WTC11 (cell line): ENCODE results near the gene PLPP1.

Experiments used
- NFYB ChIP-seq: sonication (generic); formaldehyde crosslinking; conservative IDR thresholded peaks from 2 replicates; pipeline ENCODE4 v1.8.0; 2022; ENCODE audit warnings: low read depth, missing genetic modification reagents
- TF ChIP-seq, protein P1 (sequence below): sonication (generic); formaldehyde crosslinking; IDR thresholded peaks from 2 replicates; pipeline ENCODE4 v1.8.1; 2023; ENCODE audit warnings: mild to moderate bottlenecking, missing genetic modification reagents
- TF ChIP-seq, protein P2 (sequence below): sonication (generic); formaldehyde crosslinking; IDR thresholded peaks from 2 replicates; pipeline ENCODE4 v1.8.0; 2023; ENCODE audit warnings: missing genetic modification reagents, mild to moderate bottlenecking, borderline replicate concordance
- TF ChIP-seq, protein P3 (sequence below): fragments of 200-600 bp; IDR thresholded peaks from 2 replicates; pipeline ENCODE4 v1.8.0; 2022; ENCODE audit warnings: antibody characterized with exemption

DNA sequence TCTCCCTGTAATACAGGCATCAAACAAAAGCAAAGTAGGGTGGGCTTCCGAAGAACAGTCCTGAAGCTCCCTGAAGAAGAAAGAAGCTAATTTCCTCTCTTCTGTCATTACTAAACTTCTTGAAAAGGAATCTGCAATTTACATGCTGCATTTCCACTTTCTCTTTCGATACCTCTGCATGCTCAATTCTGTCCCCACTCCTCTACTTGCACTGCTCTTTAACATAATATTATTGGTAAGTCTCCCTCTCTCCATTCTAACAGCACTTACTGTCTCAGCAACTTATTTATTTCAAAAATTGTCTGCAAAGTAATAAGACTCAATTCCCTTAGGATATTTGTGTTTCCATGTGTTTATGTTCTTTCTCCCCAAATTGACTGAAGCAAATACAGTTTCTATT, 3.9 kb upstream of the PLPP1 start:
- TF ChIP-seq, protein P1, sequence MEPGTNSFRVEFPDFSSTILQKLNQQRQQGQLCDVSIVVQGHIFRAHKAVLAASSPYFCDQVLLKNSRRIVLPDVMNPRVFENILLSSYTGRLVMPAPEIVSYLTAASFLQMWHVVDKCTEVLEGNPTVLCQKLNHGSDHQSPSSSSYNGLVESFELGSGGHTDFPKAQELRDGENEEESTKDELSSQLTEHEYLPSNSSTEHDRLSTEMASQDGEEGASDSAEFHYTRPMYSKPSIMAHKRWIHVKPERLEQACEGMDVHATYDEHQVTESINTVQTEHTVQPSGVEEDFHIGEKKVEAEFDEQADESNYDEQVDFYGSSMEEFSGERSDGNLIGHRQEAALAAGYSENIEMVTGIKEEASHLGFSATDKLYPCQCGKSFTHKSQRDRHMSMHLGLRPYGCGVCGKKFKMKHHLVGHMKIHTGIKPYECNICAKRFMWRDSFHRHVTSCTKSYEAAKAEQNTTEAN (CRISPR knock-in tag), result no peak
- TF ChIP-seq NFYB (CRISPR knock-in tag), result no peak
- TF ChIP-seq, protein P2, sequence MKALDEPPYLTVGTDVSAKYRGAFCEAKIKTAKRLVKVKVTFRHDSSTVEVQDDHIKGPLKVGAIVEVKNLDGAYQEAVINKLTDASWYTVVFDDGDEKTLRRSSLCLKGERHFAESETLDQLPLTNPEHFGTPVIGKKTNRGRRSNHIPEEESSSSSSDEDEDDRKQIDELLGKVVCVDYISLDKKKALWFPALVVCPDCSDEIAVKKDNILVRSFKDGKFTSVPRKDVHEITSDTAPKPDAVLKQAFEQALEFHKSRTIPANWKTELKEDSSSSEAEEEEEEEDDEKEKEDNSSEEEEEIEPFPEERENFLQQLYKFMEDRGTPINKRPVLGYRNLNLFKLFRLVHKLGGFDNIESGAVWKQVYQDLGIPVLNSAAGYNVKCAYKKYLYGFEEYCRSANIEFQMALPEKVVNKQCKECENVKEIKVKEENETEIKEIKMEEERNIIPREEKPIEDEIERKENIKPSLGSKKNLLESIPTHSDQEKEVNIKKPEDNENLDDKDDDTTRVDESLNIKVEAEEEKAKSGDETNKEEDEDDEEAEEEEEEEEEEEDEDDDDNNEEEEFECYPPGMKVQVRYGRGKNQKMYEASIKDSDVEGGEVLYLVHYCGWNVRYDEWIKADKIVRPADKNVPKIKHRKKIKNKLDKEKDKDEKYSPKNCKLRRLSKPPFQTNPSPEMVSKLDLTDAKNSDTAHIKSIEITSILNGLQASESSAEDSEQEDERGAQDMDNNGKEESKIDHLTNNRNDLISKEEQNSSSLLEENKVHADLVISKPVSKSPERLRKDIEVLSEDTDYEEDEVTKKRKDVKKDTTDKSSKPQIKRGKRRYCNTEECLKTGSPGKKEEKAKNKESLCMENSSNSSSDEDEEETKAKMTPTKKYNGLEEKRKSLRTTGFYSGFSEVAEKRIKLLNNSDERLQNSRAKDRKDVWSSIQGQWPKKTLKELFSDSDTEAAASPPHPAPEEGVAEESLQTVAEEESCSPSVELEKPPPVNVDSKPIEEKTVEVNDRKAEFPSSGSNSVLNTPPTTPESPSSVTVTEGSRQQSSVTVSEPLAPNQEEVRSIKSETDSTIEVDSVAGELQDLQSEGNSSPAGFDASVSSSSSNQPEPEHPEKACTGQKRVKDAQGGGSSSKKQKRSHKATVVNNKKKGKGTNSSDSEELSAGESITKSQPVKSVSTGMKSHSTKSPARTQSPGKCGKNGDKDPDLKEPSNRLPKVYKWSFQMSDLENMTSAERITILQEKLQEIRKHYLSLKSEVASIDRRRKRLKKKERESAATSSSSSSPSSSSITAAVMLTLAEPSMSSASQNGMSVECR (CRISPR knock-in tag), result no peak
- TF ChIP-seq, protein P3, sequence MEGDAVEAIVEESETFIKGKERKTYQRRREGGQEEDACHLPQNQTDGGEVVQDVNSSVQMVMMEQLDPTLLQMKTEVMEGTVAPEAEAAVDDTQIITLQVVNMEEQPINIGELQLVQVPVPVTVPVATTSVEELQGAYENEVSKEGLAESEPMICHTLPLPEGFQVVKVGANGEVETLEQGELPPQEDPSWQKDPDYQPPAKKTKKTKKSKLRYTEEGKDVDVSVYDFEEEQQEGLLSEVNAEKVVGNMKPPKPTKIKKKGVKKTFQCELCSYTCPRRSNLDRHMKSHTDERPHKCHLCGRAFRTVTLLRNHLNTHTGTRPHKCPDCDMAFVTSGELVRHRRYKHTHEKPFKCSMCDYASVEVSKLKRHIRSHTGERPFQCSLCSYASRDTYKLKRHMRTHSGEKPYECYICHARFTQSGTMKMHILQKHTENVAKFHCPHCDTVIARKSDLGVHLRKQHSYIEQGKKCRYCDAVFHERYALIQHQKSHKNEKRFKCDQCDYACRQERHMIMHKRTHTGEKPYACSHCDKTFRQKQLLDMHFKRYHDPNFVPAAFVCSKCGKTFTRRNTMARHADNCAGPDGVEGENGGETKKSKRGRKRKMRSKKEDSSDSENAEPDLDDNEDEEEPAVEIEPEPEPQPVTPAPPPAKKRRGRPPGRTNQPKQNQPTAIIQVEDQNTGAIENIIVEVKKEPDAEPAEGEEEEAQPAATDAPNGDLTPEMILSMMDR, result no peak
